CD4-positive, alpha-beta memory T cell (primary cell): Measurements from ENCODE around the gene ARPC5. TPM values are rescaled to one million over a fixed set of nuclear protein-coding genes. Genes with fewer than 3 reads are reported as not detected.
"Not testable (repeated sequence)": the region's sequence is repeated elsewhere in the genome, so short reads cannot be mapped to it uniquely, and the experiment has no call there.

Experiments used
- CTCF ChIA-PET: fragments of 350-600 bp; sonication (Branson Sonifier 250); formaldehyde crosslinking; loops from one replicate; lab custom pipeline; 2021; ENCODE audit warnings: inconsistent platforms; ENCODE audit not compliant: partially characterized antibody; lab: Charles Lee
- POLR2A ChIA-PET: fragments of 350-600 bp; sonication (Branson Sonifier 250); formaldehyde crosslinking; loops from one replicate; lab custom pipeline; 2021; ENCODE audit not compliant: partially characterized antibody; lab: Charles Lee
- DNase-seq, 5 donors: peaks; one replicate each; pipeline versions ENCODE4 v3.0.0 to v3.0.0-alpha.2; 2020 to 2022; ENCODE audit warnings: mixed read lengths in 1 of 5
- H3K27ac ChIP-seq: one replicate; pipeline ENCODE4 v1.7.0; 2013; ENCODE audit warnings: low read depth, low read length
- H3K27me3 ChIP-seq: 2 replicates; pipeline ENCODE4 v1.7.0; 2013; ENCODE audit warnings: mild to moderate bottlenecking, low read length, moderate library complexity; ENCODE audit not compliant: insufficient read depth
- H3K36me3 ChIP-seq: 2 replicates; pipeline ENCODE4 v1.7.0; 2013; ENCODE audit warnings: mild to moderate bottlenecking, low read length, moderate library complexity; ENCODE audit not compliant: insufficient read depth
- H3K4me1 ChIP-seq: 2 replicates; pipeline ENCODE4 v1.7.0; 2013; ENCODE audit warnings: mild to moderate bottlenecking, low read length, moderate library complexity; ENCODE audit not compliant: insufficient read depth
- H3K4me3 ChIP-seq, 2 donors: one replicate each; pipeline ENCODE4 v1.7.0; 2013; ENCODE audit warnings: low read length in 2 of 2, mild to moderate bottlenecking in 1 of 2
- H3K9me3 ChIP-seq, 2 donors: one replicate each; pipeline ENCODE4 v1.7.0; 2013; ENCODE audit warnings: low read length in 2 of 2, control low read depth in 1 of 2; ENCODE audit not compliant: control insufficient read depth in 1 of 2
- H3K27ac Mint-ChIP-seq, 7 donors: one replicate each; pipeline ENCODE4 v1.8.0; 2020 to 2021; ENCODE audit warnings: mixed read lengths in 7 of 7, mild to moderate bottlenecking in 6 of 7, inconsistent platforms in 3 of 7, moderate library complexity in 3 of 7
- H3K27me3 Mint-ChIP-seq, 2 donors: one replicate each; pipeline ENCODE4 v1.8.0; 2020 to 2021; ENCODE audit warnings: mixed read lengths in 2 of 2
- H3K36me3 Mint-ChIP-seq, 2 donors: one replicate each; pipeline ENCODE4 v1.8.0; 2020 to 2021; ENCODE audit warnings: mixed read lengths in 2 of 2, inconsistent platforms in 1 of 2, mild to moderate bottlenecking in 1 of 2
- H3K4me1 Mint-ChIP-seq, 4 donors: one replicate each; pipeline ENCODE4 v1.8.0; 2020 to 2021; ENCODE audit warnings: mixed read lengths in 4 of 4, mild to moderate bottlenecking in 1 of 4
- H3K4me3 Mint-ChIP-seq, 8 donors: one replicate each; pipeline ENCODE4 v1.8.0; 2020 to 2021; ENCODE audit warnings: mixed read lengths in 8 of 8, mild to moderate bottlenecking in 7 of 8, moderate library complexity in 6 of 8, inconsistent platforms in 3 of 8
- H3K9me3 Mint-ChIP-seq, 8 donors: one replicate each; pipeline ENCODE4 v1.8.0; 2020 to 2021; ENCODE audit warnings: mixed read lengths in 8 of 8, mild to moderate bottlenecking in 5 of 8, inconsistent platforms in 3 of 8, moderate library complexity in 1 of 8
- intact Hi-C: fragments of 100-400 bp; cut with micrococcal nuclease; formaldehyde crosslinking; loops from one replicate; pipeline ENCODE4 v1.15.1; 2023
- polyA plus RNA-seq, 2 donors: library from polyadenylated mRNA; unstranded; fragments of 300-500 nt; fragmentation: Illumina TruSeq; gene quantifications; one replicate each; pipeline ENCODE4 v1.2.3, GENCODE V29; 2021
- total RNA-seq, 2 experiments: library from RNA; stranded (reverse); gene quantifications; one replicate each; pipeline ENCODE4 v1.2.3, GENCODE V29; 2021

ARPC5 gene
- total and polyA plus RNA-seq, 4 experiments from 2014 or later, result 106 to 696 (median 249) TPM

DNA sequence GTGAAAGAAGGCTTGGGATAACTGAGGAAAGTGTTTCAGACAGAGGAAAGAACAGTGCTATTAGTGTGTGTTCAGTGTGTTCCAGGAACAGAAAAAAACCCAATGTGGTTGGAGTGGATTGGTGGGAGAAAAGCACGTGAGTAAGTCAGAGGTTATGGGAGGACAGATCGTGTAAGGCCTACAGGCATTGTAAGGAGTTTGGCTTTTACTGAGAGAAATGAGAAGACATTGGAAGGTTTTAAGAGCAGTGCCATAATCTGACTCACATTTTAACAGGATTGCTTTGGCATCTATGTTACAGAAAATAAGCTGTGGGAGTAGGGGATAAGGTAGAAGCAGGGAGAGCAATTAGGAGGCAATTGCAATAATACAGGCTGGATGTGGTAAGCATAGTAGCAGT, 4.8 kb downstream of the ARPC5 start:
- peaks cover 24 to 61% of the 10 kb centered on the region in 2 donors for H3K36me3 Mint-ChIP-seq
- POLR2A ChIA-PET, result no interaction called here

DNA sequence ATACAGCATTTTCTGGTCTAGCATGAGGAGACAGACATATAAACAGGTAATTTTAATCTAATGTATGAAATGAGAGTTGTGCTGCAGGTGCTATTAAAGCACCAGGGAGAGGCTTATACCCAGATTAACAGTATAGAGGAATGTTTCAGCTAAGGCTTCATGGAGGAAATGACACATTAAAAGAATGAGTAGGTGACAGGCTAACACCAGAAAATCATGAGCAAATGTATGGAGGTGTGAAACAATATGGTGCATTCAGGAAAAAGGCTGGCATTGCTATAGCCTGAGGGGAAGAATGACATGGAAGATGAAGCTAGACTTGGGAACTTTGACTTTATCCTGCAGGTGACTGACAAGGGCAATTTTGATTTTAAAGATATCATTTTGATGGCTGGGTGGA, 7.0 kb downstream of the ARPC5 start:
- POLR2A ChIA-PET, result interaction anchor here (0.9 kb wide), 1 partner anchor 327 kb away, joined by 3 read pairs; no protein-coding TSS in a partner anchor
- H3K4me1 ChIP-seq, result peaks cover 65% of the 10 kb centered on the region
- CTCF ChIA-PET, result interaction anchor here (0.6 to 2.7 kb wide), 7 partner anchors 19 to 280 kb away, joined by 3 to 10 read pairs (median 3); no protein-coding TSS in a partner anchor
- H3K36me3 ChIP-seq, result peaks cover 38% of the 10 kb centered on the region
- H3K4me3 ChIP-seq, result no peak overlapping the region
- Mint-ChIP-seq H3K27me3 (no peaks in the 10 kb centered on the region), H3K4me3 (peak overlapping the region in 5 of 8 donors; percentile 4 to 55 (median 27)), H3K4me1 (peaks cover 27 to 46% (median 36%) of the 10 kb centered on the region in 4 donors), H3K36me3 (peaks cover 29 to 64% of the 10 kb centered on the region in 2 donors), H3K9me3 (no peaks in the 10 kb centered on the region), H3K27ac (peak overlapping the region; percentile 31 to 89 (median 70))
- no peak for DNase-seq
- intact Hi-C loops, result loop anchor here (5.0 kb wide), 1 partner anchor 36 kb away; the partner anchor contains the start of gene NCF2
- no peaks in the 10 kb centered on the region for H3K27me3 ChIP-seq
- H3K9me3 ChIP-seq, result no peaks in the 10 kb centered on the region
- no peak overlapping the region for H3K27ac ChIP-seq

More for the DNA sequence above, 4.8 kb downstream of the ARPC5 start:
- Histone ChIP-seq H3K4me1 (peaks cover 71% of the 10 kb centered on the region), H3K4me3 (no peak overlapping the region), H3K36me3 (peaks cover 38% of the 10 kb centered on the region), H3K27ac (no peak overlapping the region), H3K27me3 (no peaks in the 10 kb centered on the region), H3K9me3 (no peaks in the 10 kb centered on the region)
- H3K27ac Mint-ChIP-seq, result peak overlapping the region; percentile 31 to 93 (median 76)
- intact Hi-C loops, result loop anchor here (10.0 kb wide), 3 partner anchors 54 to 1124 kb away; partner anchors contain the start of genes EDEM3 and RGS16
- peak overlapping the region; percentile 42 to 88 (median 68) for H3K4me3 Mint-ChIP-seq
- CTCF ChIA-PET, result interaction anchor here (0.7 to 5.5 kb wide), 4 partner anchors 23 to 161 kb away, joined by 3 to 43 read pairs (median 4); partner anchors contain the start of gene APOBEC4
- no peak for DNase-seq
- H3K27me3 Mint-ChIP-seq, result no peaks in the 10 kb centered on the region
- H3K9me3 Mint-ChIP-seq, result peaks cover 0 to 3% (median 0%) of the 10 kb centered on the region in 8 donors
- H3K4me1 Mint-ChIP-seq, result peaks cover 28 to 65% (median 42%) of the 10 kb centered on the region in 4 donors

DNA sequence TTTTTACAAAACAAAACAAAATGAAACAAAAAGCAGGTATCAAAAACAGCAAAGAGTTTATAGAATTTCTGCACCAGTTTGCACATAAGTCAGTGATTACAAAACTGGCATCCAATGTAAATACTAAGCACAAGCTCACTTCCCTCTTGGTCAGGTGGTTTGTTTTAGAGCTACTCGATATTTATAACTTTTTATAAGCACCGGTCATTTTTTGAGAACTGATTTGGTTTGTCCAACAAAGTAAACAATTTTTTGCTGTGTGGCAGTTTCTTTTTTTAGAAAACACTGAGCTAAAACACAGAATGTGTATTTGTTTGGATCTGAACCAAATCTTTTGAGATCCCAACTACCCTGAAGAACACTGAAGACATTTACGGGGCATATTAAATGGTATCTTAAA, 9.3 kb downstream of the ARPC5 start:
- H3K27me3 ChIP-seq, DNase-seq, POLR2A ChIA-PET, H3K27ac ChIP-seq, H3K9me3 ChIP-seq, H3K4me3 ChIP-seq, H3K4me3 Mint-ChIP-seq, H3K27me3 Mint-ChIP-seq, H3K9me3 Mint-ChIP-seq: not testable (repeated sequence)
- intact Hi-C loops, result loop anchor here (5.0 kb wide), 1 partner anchor 34 kb away; the partner anchor contains the start of gene NCF2
- Histone ChIP-seq H3K36me3 (peaks cover 32% of the 10 kb centered on the region), H3K4me1 (peaks cover 42% of the 10 kb centered on the region)
- CTCF ChIA-PET, result interaction anchor here (1.1 to 2.4 kb wide), 5 partner anchors 8 to 294 kb away, joined by 3 to 10 read pairs (median 3); no protein-coding TSS in a partner anchor
- peaks cover 29 to 59% of the 10 kb centered on the region in 2 donors for H3K36me3 Mint-ChIP-seq
- H3K4me1 Mint-ChIP-seq, result peaks cover 20 to 37% (median 23%) of the 10 kb centered on the region in 4 donors
- H3K27ac Mint-ChIP-seq, result peak overlapping the region; percentile 8 to 75 (median 43)

GRCh38 chr1:183622884-183623785, 12.4 kb downstream of the ARPC5 start:
- Mint-ChIP-seq H3K27ac (peak overlapping the region; percentile 25 to 67 (median 49)), H3K36me3 (peaks cover 12 to 34% of the 10 kb centered on the region in 2 donors), H3K9me3 (no peaks in the 10 kb centered on the region), H3K4me3 (no peak overlapping the region), H3K27me3 (no peaks in the 10 kb centered on the region), H3K4me1 (peaks cover under 1 to 10% (median 7%) of the 10 kb centered on the region in 4 donors)
- Histone ChIP-seq H3K9me3 (no peaks in the 10 kb centered on the region), H3K27ac (no peak overlapping the region), H3K36me3 (peaks cover 15% of the 10 kb centered on the region), H3K4me3 (no peak overlapping the region), H3K27me3 (no peaks in the 10 kb centered on the region), H3K4me1 (peaks cover 11% of the 10 kb centered on the region)
- intact Hi-C loops, result loop anchor here (1.0 to 5.0 kb wide), 3 partner anchors 81 to 661 kb away; no protein-coding TSS in a partner anchor
- ChIA-PET CTCF (interaction anchor here (0.9 to 2.4 kb wide), 5 partner anchors 9 to 346 kb away, joined by 3 to 15 read pairs (median 3); no protein-coding TSS in a partner anchor), POLR2A (no interaction called here)
- DNase-seq, result peak; percentile 42 to 60 (median 50)

DNA sequence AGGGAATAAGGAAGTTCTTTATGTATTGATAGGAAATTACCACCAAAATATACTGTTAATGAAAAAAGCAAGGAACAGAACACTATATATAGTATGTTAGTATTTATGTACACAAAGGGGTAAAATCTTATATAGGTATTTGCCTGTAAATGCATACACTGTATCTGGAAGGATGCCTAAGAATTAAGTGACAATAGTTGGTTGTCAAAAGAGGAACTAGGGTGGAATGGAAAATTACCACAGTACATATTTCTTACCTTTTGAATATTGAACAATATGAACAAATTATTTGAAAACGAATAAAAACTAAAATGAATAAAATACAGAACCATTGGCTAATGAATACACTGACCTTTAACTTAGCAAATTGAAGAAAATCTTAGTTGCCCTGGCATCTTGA, 13.6 kb downstream of the ARPC5 start:
- DNase-seq, result no peak
- Histone ChIP-seq H3K9me3 (no peaks in the 10 kb centered on the region), H3K27ac (no peak overlapping the region), H3K27me3 (no peaks in the 10 kb centered on the region), H3K4me1 (peaks cover 4% of the 10 kb centered on the region), H3K36me3 (peaks cover 7% of the 10 kb centered on the region), H3K4me3 (no peak overlapping the region)
- H3K9me3 Mint-ChIP-seq, result no peaks in the 10 kb centered on the region
- no peak overlapping the region for H3K4me3 Mint-ChIP-seq
- H3K36me3 Mint-ChIP-seq, result peaks cover 12 to 29% of the 10 kb centered on the region in 2 donors
- CTCF ChIA-PET, result interaction anchor here (1.4 to 2.4 kb wide), 2 partner anchors 10 to 153 kb away, joined by 3 to 15 read pairs; no protein-coding TSS in a partner anchor
- peak overlapping the region in 2 of 7 donors; percentile 10 to 48 for H3K27ac Mint-ChIP-seq
- POLR2A ChIA-PET, result no interaction called here
- intact Hi-C loops, result loop anchor here (5.0 kb wide), 2 partner anchors 80 to 660 kb away; no protein-coding TSS in a partner anchor
- no peaks in the 10 kb centered on the region for H3K27me3 Mint-ChIP-seq
- H3K4me1 Mint-ChIP-seq, result peaks cover 0 to 11% (median 6%) of the 10 kb centered on the region in 4 donors

DNA sequence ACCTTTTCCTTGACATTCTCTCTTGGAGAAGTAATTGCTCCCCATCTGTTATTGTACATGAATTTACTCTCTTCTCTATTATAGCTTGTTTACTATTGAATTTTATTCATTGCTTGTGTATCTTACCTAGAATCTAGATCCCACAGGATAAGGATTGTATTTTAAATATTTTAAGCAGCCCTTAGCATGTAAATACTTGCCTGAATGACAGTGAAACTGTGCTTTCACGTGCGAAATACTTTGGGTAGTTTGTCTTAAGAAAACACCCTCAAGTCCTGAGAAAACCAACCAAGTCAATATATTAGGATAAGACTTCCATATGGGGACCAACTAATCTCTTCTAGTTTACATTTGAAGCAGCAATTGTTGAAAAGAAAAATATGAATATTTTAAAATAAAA, 15.3 kb downstream of the ARPC5 start:
- Mint-ChIP-seq H3K4me1 (peaks cover 0 to 10% (median 5%) of the 10 kb centered on the region in 4 donors), H3K27ac (peak overlapping the region in 3 of 7 donors; percentile 37 to 72 (median 48)), H3K27me3 (no peaks in the 10 kb centered on the region), H3K9me3 (no peaks in the 10 kb centered on the region), H3K4me3 (no peak overlapping the region), H3K36me3 (peaks cover 11 to 17% of the 10 kb centered on the region in 2 donors)
- Histone ChIP-seq H3K27ac (no peak overlapping the region), H3K27me3 (no peaks in the 10 kb centered on the region), H3K36me3 (no peaks in the 10 kb centered on the region), H3K4me3 (no peak overlapping the region), H3K4me1 (no peaks in the 10 kb centered on the region), H3K9me3 (no peaks in the 10 kb centered on the region)
- ChIA-PET CTCF (no interaction called here), POLR2A (no interaction called here)
- DNase-seq, result no peak
- intact Hi-C loops, result loop anchor here (5.0 kb wide), 2 partner anchors 78 to 658 kb away; no protein-coding TSS in a partner anchor
